GM23338 (cell line): Measurements from ENCODE around the gene IGF2BP1.
A peak's percentile ranks its signal among the peaks of the same experiment; 100 is the strongest.

Source experiments
- CTCF ChIP-seq, 2 experiments: fragments of 200-600 bp in 1 of 2; sonication (generic) in 1 of 2; conservative IDR thresholded peaks; 2 replicates each; pipeline versions ENCODE4 v1.5.1 to v1.6.1; 2016 to 2017; ENCODE audit warnings: antibody characterized with exemption in 2 of 2, low read depth in 2 of 2, mild to moderate bottlenecking in 2 of 2, moderate library complexity in 1 of 2
- STAT1 ChIP-seq: IDR thresholded peaks from one replicate; pipeline ENCODE4 v1.6.1; 2016; ENCODE audit warnings: antibody characterized with exemption; ENCODE audit not compliant: unreplicated experiment
- ZNF114 ChIP-seq: fragments of 250-450 bp; sonication (Bioruptor Pico); IDR thresholded peaks from 2 replicates; pipeline ENCODE4 v1.5.0; 2020; ENCODE audit warnings: mild to moderate bottlenecking, moderate library complexity

- TF ChIP-seq STAT1: no peak
- TF ChIP-seq CTCF (conservative IDR thresholded peaks at IDR 0.05; ENCODE audit: low read depth in 2 of 2): peak; percentile 81 to 90
- TF ChIP-seq ZNF114 (CRISPR knock-in tag): no peak
Observed at GRCh38 chr17:49035470-49036269, 38.5 kb downstream of the IGF2BP1 start.
